Inferior parietal cortex (tissue), 1 donor: ENCODE data around the gene ADAP1.
"Not testable (repeated sequence)": the region's sequence is repeated elsewhere in the genome, so short reads cannot be mapped to it uniquely, and the experiment has no call there.

Experiments
- DNase-seq: peaks from one replicate; pipeline ENCODE4 v3.0.0-alpha.2; 2016; ENCODE audit errors: extremely low spot score

Gene ADAP1

GRCh38 chr7:959271-959670, 4.8 kb upstream of the ADAP1 start:
- DNase-seq = no peak

DNA sequence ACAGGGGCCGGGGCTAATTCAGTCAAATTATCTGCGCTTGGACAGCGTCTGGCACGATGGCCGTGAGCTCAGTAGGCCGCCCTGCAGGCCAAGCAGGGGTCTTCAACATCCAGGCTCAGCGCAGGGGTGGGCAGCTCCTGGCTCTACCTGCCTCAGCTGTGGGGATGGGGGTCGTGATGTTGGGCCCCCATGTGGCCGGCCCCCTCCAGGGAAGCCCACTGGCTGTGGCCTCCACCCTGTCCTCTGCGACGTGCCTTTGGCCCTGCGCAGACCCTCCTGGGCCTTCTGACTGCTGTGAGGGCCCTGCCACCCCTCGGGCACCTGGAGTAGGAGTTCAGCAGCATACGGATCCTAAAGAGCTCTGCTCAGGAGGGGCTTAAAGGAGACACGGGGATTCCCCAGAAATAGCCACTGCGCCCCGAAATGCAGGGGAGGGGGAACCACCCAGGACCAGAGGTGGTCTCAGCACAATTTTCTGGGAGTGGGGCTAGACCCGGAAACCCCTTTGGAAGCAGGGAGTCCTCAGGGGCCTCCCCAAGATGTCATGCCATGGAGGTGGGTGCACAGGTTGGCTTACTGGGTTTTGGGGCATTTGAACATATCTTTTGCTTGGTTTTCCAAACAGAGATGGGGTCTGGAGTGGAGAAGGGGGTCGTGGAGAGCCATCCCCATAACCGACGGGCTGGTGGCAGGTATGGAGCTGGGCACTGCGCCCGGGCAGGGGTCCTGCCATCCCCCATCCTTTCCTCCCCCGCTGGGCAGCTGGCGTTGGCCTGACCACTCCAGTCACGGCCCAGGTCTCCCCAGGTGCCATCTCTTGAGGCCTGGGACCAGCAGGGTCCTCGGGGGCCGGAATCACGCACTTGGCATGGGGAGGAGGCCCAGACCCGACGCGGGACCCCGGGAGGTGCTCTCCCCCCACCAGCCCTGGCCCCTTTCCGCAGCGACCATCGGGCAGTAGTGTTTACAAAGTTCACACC, 4.0 kb upstream of the ADAP1 start:
- DNase-seq = no peak

DNA sequence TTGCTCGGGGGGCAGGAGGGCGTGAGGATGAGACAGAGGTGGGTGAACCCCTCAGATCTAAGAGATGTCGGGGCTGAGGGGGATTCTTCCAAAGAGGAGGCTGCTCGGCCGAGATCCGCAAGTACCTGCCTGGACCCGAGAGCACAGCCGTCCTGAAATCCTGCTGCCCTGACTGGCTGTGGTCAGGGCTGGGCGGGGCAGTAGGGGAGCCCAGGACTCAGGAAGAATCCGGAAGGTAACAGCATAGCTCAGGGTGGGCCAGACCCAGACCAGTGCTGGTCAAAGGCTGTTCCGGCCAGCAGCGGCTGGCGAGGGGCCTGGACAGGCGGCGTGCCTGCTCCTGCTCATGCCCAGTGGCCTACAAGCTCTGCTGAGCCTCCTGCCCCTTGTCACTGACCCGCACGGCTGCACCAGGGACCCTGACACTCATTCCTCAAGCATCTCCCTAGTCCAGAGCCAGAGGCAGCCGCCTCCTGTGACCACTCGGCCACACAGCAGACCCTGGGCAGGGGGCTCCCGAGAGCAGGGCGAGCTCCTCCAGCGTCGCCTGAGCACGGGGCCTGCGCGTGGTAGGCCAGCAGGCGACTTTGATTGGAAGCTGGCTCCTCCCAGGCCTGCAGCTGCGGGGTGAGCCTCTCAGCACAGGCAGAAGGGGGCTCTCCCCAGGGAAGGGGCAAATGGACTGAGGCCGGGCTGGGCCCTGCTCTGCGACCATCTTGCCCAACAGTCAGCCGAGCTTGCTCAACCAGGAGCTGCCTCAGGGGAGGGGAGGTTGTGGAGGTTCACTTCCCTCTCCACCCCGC, 3.1 kb upstream of the ADAP1 start:
- DNase-seq = no peak

- DNase-seq = no peak
These were observed 1.6 kb upstream of the ADAP1 start for GRCh38 chr7:956031-956430.

DNA sequence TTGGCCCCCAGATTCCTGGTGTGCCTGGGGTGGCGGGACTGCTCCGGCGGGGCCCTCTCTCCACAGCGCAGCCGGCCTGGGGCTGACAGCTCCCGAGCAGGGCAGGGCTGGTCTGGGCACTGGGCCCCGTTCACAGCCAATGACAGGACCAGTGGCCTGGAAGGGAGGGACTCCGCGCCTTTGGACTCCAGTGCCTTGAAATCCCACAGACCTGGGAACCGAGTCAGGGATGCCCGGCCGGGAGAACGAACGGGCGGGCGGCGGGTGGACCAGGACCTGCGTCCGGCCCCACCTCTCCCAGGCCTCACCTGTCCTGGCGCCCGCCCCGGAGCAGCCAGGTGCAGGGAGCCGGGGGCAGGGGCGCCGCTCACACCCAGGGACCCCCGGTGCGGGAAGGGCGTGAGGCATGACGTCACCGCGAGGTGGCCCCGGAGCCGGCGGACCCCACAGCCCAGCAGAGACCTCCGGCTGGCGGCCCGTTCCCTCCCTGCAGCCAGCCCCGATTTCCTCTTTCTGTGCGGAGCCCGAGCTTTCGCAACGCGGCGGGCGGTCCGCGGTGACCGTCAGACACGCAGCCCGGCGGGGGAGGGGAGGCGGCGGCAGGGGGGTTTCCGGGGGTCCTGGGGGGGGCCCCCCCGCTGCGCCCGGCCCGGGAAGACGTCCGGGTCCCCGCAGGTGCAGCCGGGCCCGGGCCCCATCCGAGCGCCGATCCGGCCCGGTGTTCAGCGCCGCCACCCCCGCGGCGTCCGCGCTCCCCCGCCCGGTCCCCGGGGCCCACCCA, 743 bp downstream of the ADAP1 start:
- DNase-seq = peak; percentile 57

DNA sequence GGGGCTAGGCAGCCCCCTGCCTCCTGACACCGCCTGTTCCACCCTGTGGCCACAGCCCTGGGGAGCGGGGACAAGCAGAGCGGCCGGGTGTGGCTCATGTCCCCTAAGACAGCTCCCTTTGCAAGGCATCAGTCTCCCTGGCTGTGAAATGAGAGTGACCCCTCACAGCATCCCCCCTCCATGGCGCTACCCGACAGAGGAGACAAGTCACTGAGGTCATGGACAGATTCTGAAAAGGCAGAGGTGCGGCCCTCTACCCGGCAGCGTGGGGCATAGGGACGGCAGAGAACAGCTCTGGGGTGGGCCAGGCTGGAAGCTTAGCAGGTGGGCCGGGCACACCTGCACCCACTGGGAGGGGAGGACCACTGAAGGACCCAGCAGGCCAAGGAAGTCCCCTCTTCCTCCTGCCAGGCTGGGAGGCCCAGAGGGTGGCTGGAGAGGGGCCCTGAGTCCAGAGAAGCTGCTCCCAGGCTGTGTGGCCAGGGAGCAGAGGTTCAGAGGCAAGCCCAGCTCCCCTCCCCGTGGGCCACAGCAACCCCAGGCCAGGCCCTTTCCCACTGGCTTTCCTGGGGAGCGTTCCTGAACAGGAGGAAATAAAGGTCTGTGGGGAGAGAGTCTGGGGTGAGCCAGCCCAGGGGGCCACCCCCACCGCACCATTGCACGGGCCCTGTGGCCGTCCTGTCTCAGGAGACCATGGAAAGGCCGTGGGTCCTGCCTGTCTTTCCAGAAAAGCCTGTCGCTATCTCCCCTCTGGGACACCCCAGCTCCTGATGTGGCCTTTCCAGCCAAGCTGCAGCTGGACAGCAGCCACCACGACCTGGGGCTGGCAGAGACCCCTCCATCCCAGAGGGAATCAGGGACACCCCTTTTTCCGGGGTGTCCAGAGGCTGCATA, 1.7 kb downstream of the ADAP1 start:
- DNase-seq = no peak

- DNase-seq = no peak
These were observed 2.5 kb downstream of the ADAP1 start for GRCh38 chr7:951881-952547.

- DNase-seq = no peak
These were observed 5.2 kb downstream of the ADAP1 start for GRCh38 chr7:949021-949934.

DNA sequence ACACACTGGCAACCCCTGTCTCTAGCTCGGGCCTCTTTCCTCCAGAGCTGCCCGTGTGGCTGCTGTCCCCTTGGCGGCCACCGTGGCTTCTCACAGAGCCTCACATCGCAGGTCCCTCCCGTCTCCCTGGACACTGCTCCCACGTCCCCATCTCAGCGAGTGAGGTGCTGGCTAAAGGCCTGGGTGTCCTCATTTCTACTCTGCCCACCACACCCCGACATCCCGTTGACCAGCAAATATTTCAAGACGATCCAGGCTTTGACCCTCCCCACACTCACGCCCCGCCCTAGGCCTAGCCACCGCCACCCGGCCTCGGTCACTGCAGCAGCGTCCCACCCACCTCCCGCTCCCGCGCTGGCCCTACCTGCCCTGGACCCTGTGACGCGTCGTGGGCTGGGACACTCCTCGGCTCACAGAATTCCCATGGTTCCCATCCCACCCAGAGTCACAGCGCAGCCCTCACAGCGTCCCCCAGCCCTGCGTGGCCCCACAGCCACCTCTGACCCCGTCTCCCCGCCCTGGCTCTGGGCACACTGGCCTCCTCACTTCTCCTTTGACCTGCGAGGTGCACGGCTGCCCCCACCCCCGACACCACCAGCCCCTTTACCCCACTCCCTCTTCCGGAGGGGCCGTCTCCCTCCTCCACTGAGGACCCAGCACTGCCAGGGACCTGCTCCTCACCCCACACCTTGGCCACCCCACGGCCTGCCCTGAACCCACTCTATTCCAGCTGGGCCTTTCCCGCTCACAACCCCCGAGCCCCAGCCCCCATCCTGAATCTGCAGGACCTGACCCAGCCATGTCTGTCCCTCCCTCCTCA, 6.9 kb downstream of the ADAP1 start:
- no peak for DNase-seq

GRCh38 chr7:946256-946996, 8.1 kb downstream of the ADAP1 start:
- DNase-seq = no peak

GRCh38 chr7:945556-946255, 8.8 kb downstream of the ADAP1 start:
- DNase-seq = no peak

DNA sequence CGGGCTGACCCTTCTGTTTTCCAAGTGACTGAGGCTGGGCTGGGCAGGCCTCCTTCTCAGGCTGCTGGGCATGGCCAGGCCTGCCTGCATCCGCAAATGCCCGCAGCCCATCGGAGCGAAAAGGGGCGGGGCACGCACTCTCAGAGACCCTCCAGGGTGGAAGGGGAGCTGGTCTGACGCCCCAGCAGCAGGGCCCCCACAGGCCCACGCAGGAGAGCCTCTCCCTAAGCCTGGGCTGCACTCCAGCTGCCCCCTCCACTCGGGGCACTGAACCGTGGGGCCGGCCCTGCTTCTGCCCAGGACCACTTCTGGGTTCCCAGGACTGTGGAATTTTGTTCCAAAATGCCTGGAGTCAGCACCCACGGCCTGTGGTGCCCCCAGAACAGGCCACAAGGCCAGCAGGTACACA, 9.3 kb downstream of the ADAP1 start:
- no peak for DNase-seq

GRCh38 chr7:944744-945143, 9.7 kb downstream of the ADAP1 start:
- DNase-seq = no peak

DNA sequence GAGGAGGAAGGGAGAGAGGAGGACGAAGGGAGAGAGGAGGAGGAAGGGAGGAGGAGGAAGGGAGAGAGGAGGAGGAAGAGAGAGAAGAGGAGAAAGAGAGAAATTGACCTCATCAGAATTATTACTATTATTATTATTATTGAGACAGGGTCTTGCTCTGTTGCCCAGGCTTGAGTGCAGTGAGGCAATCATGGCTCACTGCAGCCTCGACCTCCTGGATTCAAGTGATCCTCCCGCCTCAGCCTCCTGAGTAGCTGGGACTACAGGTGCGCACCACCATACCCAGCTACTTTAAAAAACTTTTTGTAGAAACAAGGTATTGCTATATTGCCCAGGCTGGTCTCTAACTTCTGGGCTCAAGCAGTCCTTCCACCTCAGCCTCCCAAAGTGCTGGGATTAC, 10.7 kb downstream of the ADAP1 start:
- not testable (repeated sequence) for DNase-seq

GRCh38 chr7:940599-941408, 13.7 kb downstream of the ADAP1 start:
- no peak for DNase-seq

DNA sequence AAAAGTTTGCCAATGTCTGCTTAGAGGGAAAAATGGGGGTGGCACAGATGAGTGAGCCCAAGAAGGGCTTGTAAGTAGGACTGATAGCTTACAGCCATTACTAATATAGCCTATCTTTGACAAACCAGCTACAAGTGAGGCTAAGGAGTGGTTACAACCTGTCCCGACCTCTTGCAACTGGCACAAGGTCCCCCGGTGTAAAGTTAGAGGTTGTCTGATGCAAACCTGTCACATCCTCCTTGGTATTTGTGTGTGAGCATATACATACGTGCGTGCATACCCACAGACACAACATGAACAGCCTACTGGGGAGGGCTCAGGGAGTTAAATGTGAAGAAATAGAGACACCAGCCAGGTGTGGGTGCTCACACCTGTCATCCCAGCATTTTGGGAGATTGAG, 14.6 kb downstream of the ADAP1 start:
- DNase-seq = no peak
